ENCODE results near the gene PRODH2.

The PRODH2 gene

GRCh38 chr19:35756377-35757230 is 56.0 kb downstream of the PRODH2 start, which contains the start of gene HSPB6:
HSPB6 (minus strand) TSS chr19:35757029; CDS start chr19:35757008, 21 bp downstream.
- DNase-seq (ENCODE audit: low spot score): no peak

- DNase-seq (ENCODE audit: low spot score): peak; percentile 70
Observed at GRCh38 chr19:35755550-35756376, 56.9 kb downstream of the PRODH2 start.

GRCh38 chr19:35755131-35755549 is 57.5 kb downstream of the PRODH2 start:
- DNase-seq (ENCODE audit: low spot score): peak; percentile 70

- no peak for DNase-seq (ENCODE audit: low spot score)
Observed at GRCh38 chr19:35754370-35755130, 58.1 kb downstream of the PRODH2 start.

- DNase-seq (ENCODE audit: low spot score): no peak
Observed at GRCh38 chr19:35753634-35754369, 58.8 kb downstream of the PRODH2 start.

- no peak for DNase-seq (ENCODE audit: low spot score)
Observed at GRCh38 chr19:35752746-35753350, 59.8 kb downstream of the PRODH2 start.

GRCh38 chr19:35751839-35752745 is 60.6 kb downstream of the PRODH2 start:
- no peak for DNase-seq (ENCODE audit: low spot score)

GRCh38 chr19:35750167-35750566 is 62.5 kb downstream of the PRODH2 start:
- DNase-seq (ENCODE audit: low spot score): no peak

Measured in D341Med (cell line).